IPS DF 6.9 (cell line): ENCODE measurements around the gene ABCD4.

Experiments
- DNase-seq: peaks from one replicate; pipeline ENCODE4 v3.0.0-alpha.2; 2013; ENCODE audit warnings: low read depth, low spot score
- H3K27ac ChIP-seq: one replicate; pipeline ENCODE4 v1.5.1; 2013; ENCODE audit warnings: low read length, control low read depth
- H3K27me3 ChIP-seq: 2 replicates; pipeline ENCODE4 v1.6.1; 2013; ENCODE audit warnings: mild to moderate bottlenecking, low read length; ENCODE audit not compliant: control insufficient read depth, insufficient read depth
- H3K36me3 ChIP-seq: 2 replicates; pipeline ENCODE4 v1.6.1; 2013; ENCODE audit warnings: low read length; ENCODE audit not compliant: control insufficient read depth, insufficient read depth
- H3K4me1 ChIP-seq: 2 replicates; pipeline ENCODE4 v1.6.1; 2013; ENCODE audit warnings: low read length; ENCODE audit not compliant: control insufficient read depth, insufficient read depth
- H3K4me3 ChIP-seq: 2 replicates; pipeline ENCODE4 v1.5.1; 2013; ENCODE audit warnings: mild to moderate bottlenecking, low read length
- H3K9me3 ChIP-seq: 2 replicates; pipeline ENCODE4 v1.6.1; 2013; ENCODE audit warnings: low read length, inconsistent platforms; ENCODE audit not compliant: control insufficient read depth, insufficient read depth
- WGBS: extraction: QIAGEN DNeasy Blood & Tissue Kit; methylation state at CpG from one replicate; pipeline ENCODE4 v1.1.7; 2013; ENCODE audit warnings: mixed read lengths, missing lambda C conversion rate; ENCODE audit not compliant: insufficient read length, insufficient coverage; 5-methylcytosine and 5-hydroxymethylcytosine counted together

The ABCD4 gene

GRCh38 chr14:74246542-74246941 is 56.2 kb downstream of the ABCD4 start:
- H3K36me3 ChIP-seq: no peaks in the 10 kb centered on the region
- no peaks in the 10 kb centered on the region for H3K9me3 ChIP-seq
- no CpG with 5 or more reads among the region's 8 CpGs for WGBS
- peaks cover 23% of the 10 kb centered on the region for H3K27me3 ChIP-seq
- H3K27ac ChIP-seq: no peak overlapping the region
- DNase-seq: no peak
- H3K4me3 ChIP-seq: no peak overlapping the region
- peaks cover 6% of the 10 kb centered on the region for H3K4me1 ChIP-seq

GRCh38 chr14:74245292-74245691 is 57.4 kb downstream of the ABCD4 start:
- H3K27ac ChIP-seq: no peak overlapping the region
- H3K36me3 ChIP-seq: no peaks in the 10 kb centered on the region
- WGBS: no CpG with 5 or more reads among the region's 7 CpGs
- DNase-seq: no peak
- H3K4me3 ChIP-seq: no peak overlapping the region
- peaks cover 36% of the 10 kb centered on the region for H3K27me3 ChIP-seq
- H3K9me3 ChIP-seq: no peaks in the 10 kb centered on the region
- H3K4me1 ChIP-seq: peaks cover 9% of the 10 kb centered on the region

- Histone ChIP-seq H3K9me3 (no peaks in the 10 kb centered on the region), H3K36me3 (no peaks in the 10 kb centered on the region), H3K27me3 (peaks cover 47% of the 10 kb centered on the region), H3K4me3 (no peak overlapping the region), H3K4me1 (peaks cover 9% of the 10 kb centered on the region), H3K27ac (no peak overlapping the region)
- no CpG with 5 or more reads among the region's 3 CpGs for WGBS
- DNase-seq: no peak
Observed at GRCh38 chr14:74244115-74244514, 58.6 kb downstream of the ABCD4 start.

GRCh38 chr14:74243051-74243450 is 59.7 kb downstream of the ABCD4 start:
- H3K36me3 ChIP-seq: no peaks in the 10 kb centered on the region
- no peaks in the 10 kb centered on the region for H3K9me3 ChIP-seq
- H3K4me1 ChIP-seq: peaks cover 13% of the 10 kb centered on the region
- H3K4me3 ChIP-seq: no peak overlapping the region
- no CpG with 5 or more reads among the region's 5 CpGs for WGBS
- no peak overlapping the region for H3K27ac ChIP-seq
- peaks cover 58% of the 10 kb centered on the region for H3K27me3 ChIP-seq
- DNase-seq: no peak

- H3K9me3 ChIP-seq: no peaks in the 10 kb centered on the region
- DNase-seq: no peak
- H3K27me3 ChIP-seq: peaks cover 61% of the 10 kb centered on the region
- no peak overlapping the region for H3K4me3 ChIP-seq
- no peak overlapping the region for H3K27ac ChIP-seq
- H3K4me1 ChIP-seq: peaks cover 13% of the 10 kb centered on the region
- WGBS: no CpG with 5 or more reads among the region's 4 CpGs
- no peaks in the 10 kb centered on the region for H3K36me3 ChIP-seq
Observed at GRCh38 chr14:74242780-74243042, 60.0 kb downstream of the ABCD4 start.

GRCh38 chr14:74242021-74242779 is 60.5 kb downstream of the ABCD4 start:
- Histone ChIP-seq H3K36me3 (no peaks in the 10 kb centered on the region), H3K27me3 (peaks cover 61% of the 10 kb centered on the region), H3K27ac (no peak overlapping the region), H3K4me1 (peaks cover 13% of the 10 kb centered on the region), H3K9me3 (no peaks in the 10 kb centered on the region), H3K4me3 (peak overlapping the region; percentile 7; the same call in 1 of the 2 replicates)
- no peak for DNase-seq
- WGBS: no CpG with 5 or more reads among the region's 28 CpGs

GRCh38 chr14:74241652-74242017 is 61.1 kb downstream of the ABCD4 start:
- WGBS: no CpG with 5 or more reads among the region's 14 CpGs
- DNase-seq: no peak
- Histone ChIP-seq H3K27me3 (peaks cover 61% of the 10 kb centered on the region), H3K27ac (no peak overlapping the region), H3K4me1 (peaks cover 13% of the 10 kb centered on the region), H3K9me3 (no peaks in the 10 kb centered on the region), H3K36me3 (no peaks in the 10 kb centered on the region), H3K4me3 (no peak overlapping the region)

- H3K4me1 ChIP-seq: peaks cover 10% of the 10 kb centered on the region
- DNase-seq: no peak
- H3K27me3 ChIP-seq: peaks cover 61% of the 10 kb centered on the region
- no peaks in the 10 kb centered on the region for H3K9me3 ChIP-seq
- H3K36me3 ChIP-seq: no peaks in the 10 kb centered on the region
- no CpG with 5 or more reads among the region's 80 CpGs for WGBS
- no peak overlapping the region for H3K27ac ChIP-seq
- peak overlapping the region; percentile 29; the same call in 1 of the 2 replicates for H3K4me3 ChIP-seq
Observed at GRCh38 chr14:74240794-74241651, 61.7 kb downstream of the ABCD4 start.

GRCh38 chr14:74239848-74240793 is 62.6 kb downstream of the ABCD4 start:
- H3K4me3 ChIP-seq: peak overlapping the region; percentile 25; the same call in 1 of the 2 replicates
- H3K4me1 ChIP-seq: peaks cover 7% of the 10 kb centered on the region
- peaks cover 61% of the 10 kb centered on the region for H3K27me3 ChIP-seq

More at GRCh38 chr14:74239848-74240793, 62.6 kb downstream of the ABCD4 start:
- H3K27ac ChIP-seq: no peak overlapping the region
- no peaks in the 10 kb centered on the region for H3K36me3 ChIP-seq
- no CpG with 5 or more reads among the region's 94 CpGs for WGBS
- no peak for DNase-seq
- H3K9me3 ChIP-seq: no peaks in the 10 kb centered on the region
